WTC11 (cell line): ENCODE results near the gene MYOD1. TPM values are rescaled to one million over a fixed set of nuclear protein-coding genes. Genes with fewer than 3 reads are reported as not detected.

ENCODE experiments used
- ATAC-seq: fragments of 200-7000 bp; cut with Tn5 transposase; 2 replicates; pipeline ENCODE4 v1.10.0; 2021; ENCODE audit warnings: mild to moderate bottlenecking, moderate library complexity
- CTCF ChIA-PET: fragments of 300-600 bp; sonication (Branson Sonifier 250); formaldehyde crosslinking; loops from one replicate; lab custom pipeline; 2021; ENCODE audit warnings: antibody characterized with exemption; lab: Charles Lee
- POLR2A ChIA-PET: fragments of 350-600 bp; sonication (Branson Sonifier 250); formaldehyde crosslinking; loops from one replicate; lab custom pipeline; 2021; ENCODE audit warnings: antibody characterized with exemption; lab: Charles Lee
- DNase-seq: peaks from one replicate; pipeline ENCODE4 v3.0.0; 2021; ENCODE audit warnings: low spot score
- H3K27ac Mint-ChIP-seq: 2 replicates; pipeline ENCODE4 v1.8.0; 2021; ENCODE audit warnings: mixed read lengths
- H3K27me3 Mint-ChIP-seq: 2 replicates; pipeline ENCODE4 v1.8.0; 2021; ENCODE audit warnings: low read depth, mild to moderate bottlenecking, moderate library complexity, mixed read lengths
- H3K36me3 Mint-ChIP-seq: 2 replicates; pipeline ENCODE4 v1.8.0; 2021; ENCODE audit warnings: mixed read lengths
- H3K4me1 Mint-ChIP-seq: 2 replicates; pipeline ENCODE4 v1.8.0; 2022; ENCODE audit warnings: mixed read lengths
- H3K4me3 Mint-ChIP-seq: 2 replicates; pipeline ENCODE4 v1.8.0; 2021; ENCODE audit warnings: mild to moderate bottlenecking, moderate library complexity, mixed read lengths
- H3K9me3 Mint-ChIP-seq: 2 replicates; pipeline ENCODE4 v1.8.0; 2021; ENCODE audit warnings: mixed read lengths
- ATF1 ChIP-seq: sonication (generic); formaldehyde crosslinking; IDR thresholded peaks from 2 replicates; pipeline ENCODE4 v1.8.1; 2023; ENCODE audit warnings: mild to moderate bottlenecking, moderate library complexity, missing genetic modification reagents
- ELF4 ChIP-seq: sonication (generic); formaldehyde crosslinking; IDR thresholded peaks from 2 replicates; pipeline ENCODE4 v1.8.1; 2022; ENCODE audit warnings: low read depth, mild to moderate bottlenecking, moderate library complexity, missing genetic modification reagents
- GTF2I ChIP-seq: fragments of 250-450 bp; sonication (Bioruptor Pico); conservative IDR thresholded peaks from 2 replicates; pipeline ENCODE4 v1.4.0; 2021; ENCODE audit warnings: mild to moderate bottlenecking
- HMGA2 ChIP-seq: fragments of 250-450 bp; sonication (Bioruptor Pico); IDR thresholded peaks from 2 replicates; pipeline ENCODE4 v1.4.0; 2021; ENCODE audit warnings: mild to moderate bottlenecking, moderate library complexity
- JAZF1 ChIP-seq: fragments of 250-450 bp; sonication (Bioruptor Pico); IDR thresholded peaks from 2 replicates; pipeline ENCODE4 v1.9.0; 2021; ENCODE audit warnings: moderate library complexity, mild to moderate bottlenecking, inconsistent platforms
- MXD4 ChIP-seq: fragments of 250-450 bp; sonication (Bioruptor Pico); IDR thresholded peaks from 2 replicates; pipeline ENCODE4 v1.8.0; 2021; ENCODE audit warnings: mild to moderate bottlenecking, moderate library complexity, borderline replicate concordance
- SMAD3 ChIP-seq: sonication (generic); formaldehyde crosslinking; IDR thresholded peaks from 2 replicates; pipeline ENCODE4 v1.8.0; 2022; ENCODE audit warnings: missing genetic modification reagents, mild to moderate bottlenecking, borderline replicate concordance
- SMAD4 ChIP-seq: sonication (generic); formaldehyde crosslinking; IDR thresholded peaks from 2 replicates; pipeline ENCODE4 v1.8.0; 2022; ENCODE audit warnings: mild to moderate bottlenecking, missing genetic modification reagents
- SOX15 ChIP-seq: fragments of 250-450 bp; sonication (Bioruptor Pico); IDR thresholded peaks from 2 replicates; pipeline ENCODE4 v1.9.0; 2021; ENCODE audit warnings: mild to moderate bottlenecking
- ZBTB21 ChIP-seq: sonication (generic); formaldehyde crosslinking; IDR thresholded peaks from 2 replicates; pipeline ENCODE4 v1.8.1; 2023; ENCODE audit warnings: mild to moderate bottlenecking, missing genetic modification reagents, borderline replicate concordance
- ZNF121 ChIP-seq: sonication (generic); formaldehyde crosslinking; IDR thresholded peaks from 2 replicates; pipeline ENCODE4 v1.8.0; 2023; ENCODE audit warnings: missing genetic modification reagents
- ZNF423 ChIP-seq: fragments of 250-450 bp; sonication (Bioruptor Pico); IDR thresholded peaks from 2 replicates; pipeline ENCODE4 v2.1.2; 2022; ENCODE audit warnings: mild to moderate bottlenecking, moderate library complexity
- ZNF671 ChIP-seq: fragments of 250-450 bp; sonication (Bioruptor Pico); IDR thresholded peaks from 2 replicates; pipeline ENCODE4 v1.8.0; 2021; ENCODE audit warnings: mild to moderate bottlenecking
- total RNA-seq: library from RNA; stranded (reverse); gene quantifications from 3 replicates; pipeline ENCODE4 v1.2.3, GENCODE V29; 2021
- TF ChIP-seq, protein P1 (sequence below): fragments of 250-450 bp; sonication (Bioruptor Pico); conservative IDR thresholded peaks from 2 replicates; pipeline ENCODE4 v1.9.0; 2021; ENCODE audit warnings: mild to moderate bottlenecking
- TF ChIP-seq, protein P2 (sequence below): fragments of 200-600 bp; IDR thresholded peaks from 2 replicates; pipeline ENCODE4 v1.8.0; 2022; ENCODE audit warnings: antibody characterized with exemption
- TF ChIP-seq, protein P3 (sequence below): sonication (generic); formaldehyde crosslinking; IDR thresholded peaks from 2 replicates; pipeline ENCODE4 v1.8.1; 2022; ENCODE audit warnings: low read depth, mild to moderate bottlenecking, moderate library complexity, missing genetic modification reagents, borderline replicate concordance
- TF ChIP-seq, protein P4 (sequence below): sonication (generic); formaldehyde crosslinking; IDR thresholded peaks from 2 replicates; pipeline ENCODE4 v1.8.1; 2022; ENCODE audit warnings: mild to moderate bottlenecking, moderate library complexity, missing genetic modification reagents
- TF ChIP-seq, protein P5 (sequence below): sonication (generic); formaldehyde crosslinking; IDR thresholded peaks from 2 replicates; pipeline ENCODE4 v1.8.0; 2022; ENCODE audit warnings: mild to moderate bottlenecking, missing genetic modification reagents
- TF ChIP-seq, protein P6 (sequence below): sonication (generic); formaldehyde crosslinking; IDR thresholded peaks from 2 replicates; pipeline ENCODE4 v1.8.0; 2023; ENCODE audit warnings: missing genetic modification reagents, mild to moderate bottlenecking, borderline replicate concordance
- TF ChIP-seq, protein P7 (sequence below): sonication (generic); formaldehyde crosslinking; IDR thresholded peaks from 2 replicates; pipeline ENCODE4 v1.8.1; 2023; ENCODE audit warnings: mild to moderate bottlenecking, missing genetic modification reagents

The MYOD1 gene
- total RNA-seq, 1 experiment from 2014 or later: not detected

DNA sequence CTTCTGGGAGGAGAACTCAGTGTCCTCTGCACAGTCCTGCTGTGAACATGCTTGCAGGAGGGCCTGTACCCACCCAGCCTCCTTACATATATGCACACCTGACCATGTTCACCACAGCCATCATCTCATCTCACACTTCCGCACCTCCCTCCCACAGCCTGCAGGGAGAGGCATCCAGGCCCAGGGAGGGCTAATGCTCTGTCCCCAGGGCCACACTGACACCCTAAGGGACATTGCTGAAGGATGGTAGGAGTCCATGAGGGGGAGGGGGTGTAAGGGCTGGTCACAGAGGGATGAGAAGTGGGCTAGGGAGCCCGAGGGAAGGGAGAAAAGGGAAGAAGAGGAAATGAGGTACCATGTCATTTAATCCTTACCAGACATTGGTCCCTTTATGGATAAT is 10.8 kb downstream of the MYOD1 start:
- Mint-ChIP-seq H3K36me3 (no peaks in the 10 kb centered on the region), H3K27ac (no peak overlapping the region), H3K4me3 (no peak overlapping the region), H3K27me3 (peaks cover 59% of the 10 kb centered on the region), H3K4me1 (peaks cover 3% of the 10 kb centered on the region; the same call in 1 of the 2 replicates), H3K9me3 (no peaks in the 10 kb centered on the region)
- no peak for DNase-seq
- CTCF ChIA-PET: interaction anchor here (0.5 to 4.4 kb wide), 67 partner anchors 9 to 500 kb away, joined by 3 to 161 read pairs (median 7); partner anchors contain the start of genes MYOD1, OTOG, SERGEF and USH1C
- ATAC-seq: no peak
- POLR2A ChIA-PET: no interaction called here
- TF ChIP-seq ZNF121: no peak
- TF ChIP-seq, protein P1, sequence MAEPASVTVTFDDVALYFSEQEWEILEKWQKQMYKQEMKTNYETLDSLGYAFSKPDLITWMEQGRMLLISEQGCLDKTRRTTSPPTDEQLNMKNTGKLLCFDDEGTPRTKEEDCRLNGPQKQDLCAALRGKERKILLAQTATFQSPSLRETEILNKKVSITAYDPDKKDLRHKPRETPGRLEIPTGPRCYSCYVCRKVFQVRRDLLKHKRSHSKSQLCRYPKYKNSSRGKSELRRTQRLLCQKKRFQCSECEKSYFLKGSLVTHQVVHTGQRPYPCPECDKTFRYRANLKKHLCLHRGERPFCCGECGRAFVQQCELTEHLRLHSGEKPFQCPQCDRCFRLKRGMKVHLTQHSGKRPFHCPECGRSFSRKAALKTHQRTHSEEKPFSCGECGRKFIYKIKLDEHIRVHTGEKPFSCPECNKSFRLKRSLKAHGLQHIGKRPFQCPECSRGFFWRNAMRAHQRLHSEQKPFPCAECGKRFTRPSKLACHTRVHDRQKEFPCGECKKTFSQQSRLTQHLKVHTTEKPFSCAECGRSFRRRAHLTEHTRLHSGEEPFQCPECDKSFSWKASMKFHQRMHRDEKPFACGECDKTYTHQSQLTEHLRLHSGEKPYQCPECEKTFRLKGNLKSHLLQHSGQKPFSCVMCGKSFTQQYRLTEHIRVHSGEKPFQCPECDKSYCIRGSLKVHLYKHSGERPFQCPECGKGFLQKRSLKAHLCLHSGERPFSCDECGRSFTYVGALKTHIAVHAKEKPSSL (CRISPR knock-in tag): no peak
- TF ChIP-seq ZBTB21 (CRISPR knock-in tag): no peak
- TF ChIP-seq ATF1 (CRISPR knock-in tag): no peak
- TF ChIP-seq GTF2I: no peak
- TF ChIP-seq SMAD3 (CRISPR knock-in tag): no peak
- TF ChIP-seq SOX15 (CRISPR knock-in tag): no peak
- no peak for TF ChIP-seq ELF4 (CRISPR knock-in tag)
- TF ChIP-seq ZNF671 (CRISPR knock-in tag): no peak
- TF ChIP-seq JAZF1 (CRISPR knock-in tag): no peak
- TF ChIP-seq, protein P2, sequence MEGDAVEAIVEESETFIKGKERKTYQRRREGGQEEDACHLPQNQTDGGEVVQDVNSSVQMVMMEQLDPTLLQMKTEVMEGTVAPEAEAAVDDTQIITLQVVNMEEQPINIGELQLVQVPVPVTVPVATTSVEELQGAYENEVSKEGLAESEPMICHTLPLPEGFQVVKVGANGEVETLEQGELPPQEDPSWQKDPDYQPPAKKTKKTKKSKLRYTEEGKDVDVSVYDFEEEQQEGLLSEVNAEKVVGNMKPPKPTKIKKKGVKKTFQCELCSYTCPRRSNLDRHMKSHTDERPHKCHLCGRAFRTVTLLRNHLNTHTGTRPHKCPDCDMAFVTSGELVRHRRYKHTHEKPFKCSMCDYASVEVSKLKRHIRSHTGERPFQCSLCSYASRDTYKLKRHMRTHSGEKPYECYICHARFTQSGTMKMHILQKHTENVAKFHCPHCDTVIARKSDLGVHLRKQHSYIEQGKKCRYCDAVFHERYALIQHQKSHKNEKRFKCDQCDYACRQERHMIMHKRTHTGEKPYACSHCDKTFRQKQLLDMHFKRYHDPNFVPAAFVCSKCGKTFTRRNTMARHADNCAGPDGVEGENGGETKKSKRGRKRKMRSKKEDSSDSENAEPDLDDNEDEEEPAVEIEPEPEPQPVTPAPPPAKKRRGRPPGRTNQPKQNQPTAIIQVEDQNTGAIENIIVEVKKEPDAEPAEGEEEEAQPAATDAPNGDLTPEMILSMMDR: no peak
- no peak for TF ChIP-seq SMAD4 (CRISPR knock-in tag)
- TF ChIP-seq, protein P3, sequence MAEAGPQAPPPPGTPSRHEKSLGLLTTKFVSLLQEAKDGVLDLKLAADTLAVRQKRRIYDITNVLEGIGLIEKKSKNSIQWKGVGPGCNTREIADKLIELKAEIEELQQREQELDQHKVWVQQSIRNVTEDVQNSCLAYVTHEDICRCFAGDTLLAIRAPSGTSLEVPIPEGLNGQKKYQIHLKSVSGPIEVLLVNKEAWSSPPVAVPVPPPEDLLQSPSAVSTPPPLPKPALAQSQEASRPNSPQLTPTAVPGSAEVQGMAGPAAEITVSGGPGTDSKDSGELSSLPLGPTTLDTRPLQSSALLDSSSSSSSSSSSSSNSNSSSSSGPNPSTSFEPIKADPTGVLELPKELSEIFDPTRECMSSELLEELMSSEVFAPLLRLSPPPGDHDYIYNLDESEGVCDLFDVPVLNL (CRISPR knock-in tag): no peak
- TF ChIP-seq, protein P4, sequence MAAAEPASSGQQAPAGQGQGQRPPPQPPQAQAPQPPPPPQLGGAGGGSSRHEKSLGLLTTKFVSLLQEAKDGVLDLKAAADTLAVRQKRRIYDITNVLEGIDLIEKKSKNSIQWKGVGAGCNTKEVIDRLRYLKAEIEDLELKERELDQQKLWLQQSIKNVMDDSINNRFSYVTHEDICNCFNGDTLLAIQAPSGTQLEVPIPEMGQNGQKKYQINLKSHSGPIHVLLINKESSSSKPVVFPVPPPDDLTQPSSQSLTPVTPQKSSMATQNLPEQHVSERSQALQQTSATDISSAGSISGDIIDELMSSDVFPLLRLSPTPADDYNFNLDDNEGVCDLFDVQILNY (CRISPR knock-in tag): no peak
- TF ChIP-seq, protein P5, sequence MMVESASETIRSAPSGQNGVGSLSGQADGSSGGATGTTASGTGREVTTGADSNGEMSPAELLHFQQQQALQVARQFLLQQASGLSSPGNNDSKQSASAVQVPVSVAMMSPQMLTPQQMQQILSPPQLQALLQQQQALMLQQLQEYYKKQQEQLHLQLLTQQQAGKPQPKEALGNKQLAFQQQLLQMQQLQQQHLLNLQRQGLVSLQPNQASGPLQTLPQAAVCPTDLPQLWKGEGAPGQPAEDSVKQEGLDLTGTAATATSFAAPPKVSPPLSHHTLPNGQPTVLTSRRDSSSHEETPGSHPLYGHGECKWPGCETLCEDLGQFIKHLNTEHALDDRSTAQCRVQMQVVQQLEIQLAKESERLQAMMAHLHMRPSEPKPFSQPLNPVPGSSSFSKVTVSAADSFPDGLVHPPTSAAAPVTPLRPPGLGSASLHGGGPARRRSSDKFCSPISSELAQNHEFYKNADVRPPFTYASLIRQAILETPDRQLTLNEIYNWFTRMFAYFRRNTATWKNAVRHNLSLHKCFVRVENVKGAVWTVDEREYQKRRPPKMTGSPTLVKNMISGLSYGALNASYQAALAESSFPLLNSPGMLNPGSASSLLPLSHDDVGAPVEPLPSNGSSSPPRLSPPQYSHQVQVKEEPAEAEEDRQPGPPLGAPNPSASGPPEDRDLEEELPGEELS (CRISPR knock-in tag): no peak
- TF ChIP-seq, protein P6, sequence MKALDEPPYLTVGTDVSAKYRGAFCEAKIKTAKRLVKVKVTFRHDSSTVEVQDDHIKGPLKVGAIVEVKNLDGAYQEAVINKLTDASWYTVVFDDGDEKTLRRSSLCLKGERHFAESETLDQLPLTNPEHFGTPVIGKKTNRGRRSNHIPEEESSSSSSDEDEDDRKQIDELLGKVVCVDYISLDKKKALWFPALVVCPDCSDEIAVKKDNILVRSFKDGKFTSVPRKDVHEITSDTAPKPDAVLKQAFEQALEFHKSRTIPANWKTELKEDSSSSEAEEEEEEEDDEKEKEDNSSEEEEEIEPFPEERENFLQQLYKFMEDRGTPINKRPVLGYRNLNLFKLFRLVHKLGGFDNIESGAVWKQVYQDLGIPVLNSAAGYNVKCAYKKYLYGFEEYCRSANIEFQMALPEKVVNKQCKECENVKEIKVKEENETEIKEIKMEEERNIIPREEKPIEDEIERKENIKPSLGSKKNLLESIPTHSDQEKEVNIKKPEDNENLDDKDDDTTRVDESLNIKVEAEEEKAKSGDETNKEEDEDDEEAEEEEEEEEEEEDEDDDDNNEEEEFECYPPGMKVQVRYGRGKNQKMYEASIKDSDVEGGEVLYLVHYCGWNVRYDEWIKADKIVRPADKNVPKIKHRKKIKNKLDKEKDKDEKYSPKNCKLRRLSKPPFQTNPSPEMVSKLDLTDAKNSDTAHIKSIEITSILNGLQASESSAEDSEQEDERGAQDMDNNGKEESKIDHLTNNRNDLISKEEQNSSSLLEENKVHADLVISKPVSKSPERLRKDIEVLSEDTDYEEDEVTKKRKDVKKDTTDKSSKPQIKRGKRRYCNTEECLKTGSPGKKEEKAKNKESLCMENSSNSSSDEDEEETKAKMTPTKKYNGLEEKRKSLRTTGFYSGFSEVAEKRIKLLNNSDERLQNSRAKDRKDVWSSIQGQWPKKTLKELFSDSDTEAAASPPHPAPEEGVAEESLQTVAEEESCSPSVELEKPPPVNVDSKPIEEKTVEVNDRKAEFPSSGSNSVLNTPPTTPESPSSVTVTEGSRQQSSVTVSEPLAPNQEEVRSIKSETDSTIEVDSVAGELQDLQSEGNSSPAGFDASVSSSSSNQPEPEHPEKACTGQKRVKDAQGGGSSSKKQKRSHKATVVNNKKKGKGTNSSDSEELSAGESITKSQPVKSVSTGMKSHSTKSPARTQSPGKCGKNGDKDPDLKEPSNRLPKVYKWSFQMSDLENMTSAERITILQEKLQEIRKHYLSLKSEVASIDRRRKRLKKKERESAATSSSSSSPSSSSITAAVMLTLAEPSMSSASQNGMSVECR (CRISPR knock-in tag): no peak
- TF ChIP-seq, protein P7, sequence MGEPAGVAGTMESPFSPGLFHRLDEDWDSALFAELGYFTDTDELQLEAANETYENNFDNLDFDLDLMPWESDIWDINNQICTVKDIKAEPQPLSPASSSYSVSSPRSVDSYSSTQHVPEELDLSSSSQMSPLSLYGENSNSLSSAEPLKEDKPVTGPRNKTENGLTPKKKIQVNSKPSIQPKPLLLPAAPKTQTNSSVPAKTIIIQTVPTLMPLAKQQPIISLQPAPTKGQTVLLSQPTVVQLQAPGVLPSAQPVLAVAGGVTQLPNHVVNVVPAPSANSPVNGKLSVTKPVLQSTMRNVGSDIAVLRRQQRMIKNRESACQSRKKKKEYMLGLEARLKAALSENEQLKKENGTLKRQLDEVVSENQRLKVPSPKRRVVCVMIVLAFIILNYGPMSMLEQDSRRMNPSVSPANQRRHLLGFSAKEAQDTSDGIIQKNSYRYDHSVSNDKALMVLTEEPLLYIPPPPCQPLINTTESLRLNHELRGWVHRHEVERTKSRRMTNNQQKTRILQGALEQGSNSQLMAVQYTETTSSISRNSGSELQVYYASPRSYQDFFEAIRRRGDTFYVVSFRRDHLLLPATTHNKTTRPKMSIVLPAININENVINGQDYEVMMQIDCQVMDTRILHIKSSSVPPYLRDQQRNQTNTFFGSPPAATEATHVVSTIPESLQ: no peak
- no peak for TF ChIP-seq HMGA2 (CRISPR knock-in tag)
- TF ChIP-seq ZNF423 (CRISPR knock-in tag): no peak
- no peak for TF ChIP-seq MXD4 (CRISPR knock-in tag)
- TF ChIP-seq, all 79 proteins: peak for 0
